HUES6 (cell line): ENCODE measurements around the gene ARRDC3.
A peak's percentile ranks its signal among the peaks of the same experiment; 100 is the strongest.
"Not testable (repeated sequence)": the region's sequence is repeated elsewhere in the genome, so short reads cannot be mapped to it uniquely, and the experiment has no call there.

Experiments used
- H3K27ac ChIP-seq: 2 replicates; pipeline ENCODE4 v1.7.0; 2013; ENCODE audit warnings: low read depth, mild to moderate bottlenecking, low read length, inconsistent platforms
- H3K27me3 ChIP-seq: 2 replicates; pipeline ENCODE4 v1.6.1; 2013; ENCODE audit warnings: low read length; ENCODE audit not compliant: control insufficient read depth, insufficient read depth
- H3K36me3 ChIP-seq: 2 replicates; pipeline ENCODE4 v1.6.1; 2013; ENCODE audit warnings: low read length; ENCODE audit not compliant: control insufficient read depth, insufficient read depth
- H3K4me1 ChIP-seq: 2 replicates; pipeline ENCODE4 v1.6.1; 2013; ENCODE audit warnings: low read length; ENCODE audit not compliant: control insufficient read depth, insufficient read depth
- H3K4me3 ChIP-seq: 2 replicates; pipeline ENCODE4 v1.5.1; 2013; ENCODE audit warnings: low read depth, low read length
- H3K9ac ChIP-seq: one replicate; pipeline ENCODE4 v1.6.1; 2013; ENCODE audit warnings: mild to moderate bottlenecking, low read length
- H3K9me3 ChIP-seq: 2 replicates; pipeline ENCODE4 v1.6.1; 2013; ENCODE audit warnings: low read depth, low read length; ENCODE audit not compliant: control insufficient read depth, insufficient read depth

Gene ARRDC3

GRCh38 chr5:91357806-91358205 lies 25.3 kb downstream of the ARRDC3 start:
- Histone ChIP-seq H3K4me1 (peaks cover 8% of the 10 kb centered on the region), H3K36me3 (no peaks in the 10 kb centered on the region), H3K27me3 (no peaks in the 10 kb centered on the region), H3K27ac (no peak overlapping the region), H3K9me3 (no peaks in the 10 kb centered on the region), H3K9ac (no peak overlapping the region), H3K4me3 (no peak overlapping the region)

- Histone ChIP-seq H3K27me3 (no peaks in the 10 kb centered on the region), H3K36me3 (no peaks in the 10 kb centered on the region), H3K4me3 (no peak overlapping the region), H3K4me1 (peaks cover 8% of the 10 kb centered on the region), H3K9me3 (no peaks in the 10 kb centered on the region), H3K9ac (no peak overlapping the region), H3K27ac (no peak overlapping the region)
Measured at GRCh38 chr5:91357012-91357634, 26.0 kb downstream of the ARRDC3 start.

- not testable (repeated sequence) for H3K27ac ChIP-seq, H3K36me3 ChIP-seq, H3K9ac ChIP-seq, H3K4me1 ChIP-seq, H3K9me3 ChIP-seq, H3K27me3 ChIP-seq, H3K4me3 ChIP-seq
Measured at GRCh38 chr5:91354867-91355266, 28.2 kb downstream of the ARRDC3 start.

- H3K4me3 ChIP-seq, result no peak overlapping the region
- H3K27me3 ChIP-seq, result no peaks in the 10 kb centered on the region
- no peaks in the 10 kb centered on the region for H3K36me3 ChIP-seq
- peaks cover 8% of the 10 kb centered on the region for H3K4me1 ChIP-seq
- peaks cover 8% of the 10 kb centered on the region for H3K9me3 ChIP-seq
- H3K27ac ChIP-seq, result no peak overlapping the region
- H3K9ac ChIP-seq, result no peak overlapping the region
Measured at GRCh38 chr5:91352831-91353695, 30.1 kb downstream of the ARRDC3 start.

GRCh38 chr5:91345461-91345860 lies 37.7 kb downstream of the ARRDC3 start:
- Histone ChIP-seq H3K9ac (no peak overlapping the region), H3K4me3 (no peak overlapping the region), H3K27me3 (no peaks in the 10 kb centered on the region), H3K9me3 (peaks cover 8% of the 10 kb centered on the region), H3K27ac (no peak overlapping the region), H3K4me1 (no peaks in the 10 kb centered on the region; the same call in 1 of the 2 replicates), H3K36me3 (no peaks in the 10 kb centered on the region)

- H3K9me3 ChIP-seq, H3K4me1 ChIP-seq, H3K9ac ChIP-seq, H3K4me3 ChIP-seq, H3K27me3 ChIP-seq, H3K36me3 ChIP-seq, H3K27ac ChIP-seq: not testable (repeated sequence)
Measured at GRCh38 chr5:91344661-91345200, 38.4 kb downstream of the ARRDC3 start.

GRCh38 chr5:91343916-91344315 lies 39.2 kb downstream of the ARRDC3 start:
- H3K4me3 ChIP-seq, result no peak overlapping the region
- no peak overlapping the region for H3K9ac ChIP-seq
- no peaks in the 10 kb centered on the region for H3K27me3 ChIP-seq
- H3K36me3 ChIP-seq, result no peaks in the 10 kb centered on the region
- peaks cover 5% of the 10 kb centered on the region for H3K9me3 ChIP-seq
- no peak overlapping the region for H3K27ac ChIP-seq
- peaks cover 11% of the 10 kb centered on the region for H3K4me1 ChIP-seq

GRCh38 chr5:91342931-91343330 lies 40.2 kb downstream of the ARRDC3 start:
- not testable (repeated sequence) for H3K4me3 ChIP-seq, H3K36me3 ChIP-seq, H3K27me3 ChIP-seq, H3K27ac ChIP-seq, H3K9me3 ChIP-seq, H3K9ac ChIP-seq
- peaks cover 14% of the 10 kb centered on the region for H3K4me1 ChIP-seq

GRCh38 chr5:91341154-91341553 lies 42.0 kb downstream of the ARRDC3 start:
- Histone ChIP-seq H3K4me1 (peaks cover 14% of the 10 kb centered on the region), H3K4me3 (no peak overlapping the region), H3K9me3 (no peaks in the 10 kb centered on the region), H3K36me3 (no peaks in the 10 kb centered on the region), H3K27me3 (no peaks in the 10 kb centered on the region), H3K9ac (no peak overlapping the region), H3K27ac (no peak overlapping the region)

- H3K36me3 ChIP-seq, result no peaks in the 10 kb centered on the region
- peaks cover 14% of the 10 kb centered on the region for H3K4me1 ChIP-seq
- no peak overlapping the region for H3K9ac ChIP-seq
- no peak overlapping the region for H3K4me3 ChIP-seq
- H3K27me3 ChIP-seq, result no peaks in the 10 kb centered on the region
- 0 out of 2 replicates have a peak overlapping the region, but pooled peaks have one; percentile 11 for H3K27ac ChIP-seq
- no peaks in the 10 kb centered on the region for H3K9me3 ChIP-seq
Measured at GRCh38 chr5:91340532-91340931, 42.6 kb downstream of the ARRDC3 start.

- Histone ChIP-seq H3K36me3 (no peaks in the 10 kb centered on the region), H3K27me3 (no peaks in the 10 kb centered on the region), H3K9me3 (no peaks in the 10 kb centered on the region), H3K9ac (no peak overlapping the region), H3K4me3 (no peak overlapping the region), H3K4me1 (peaks cover 14% of the 10 kb centered on the region), H3K27ac (peak overlapping the region; percentile 60; the same call in 1 of the 2 replicates)
Measured at GRCh38 chr5:91339063-91339705, 43.9 kb downstream of the ARRDC3 start.
